Measurements from ENCODE around the gene LONP2. TPM values are rescaled to one million over a fixed set of nuclear protein-coding genes. Genes with fewer than 3 reads are reported as not detected.

Gene LONP2
- total RNA-seq, 1 donor from 2014 or later, result 30.6 TPM

- H3K4me3 Mint-ChIP-seq, result no peak overlapping the region
- H3K9me3 Mint-ChIP-seq, result peaks cover 10% of the 10 kb centered on the region
- DNase-seq (ENCODE audit: low spot score), result no peak
- Histone ChIP-seq H3K27ac (no peak overlapping the region), H3K4me3 (no peak overlapping the region), H3K9me3 (ENCODE audit: low read depth) (no peaks in the 10 kb centered on the region), H3K9ac (no peak overlapping the region), H4K20me1 (ENCODE audit: low read depth) (no peaks in the 10 kb centered on the region), H3F3A (ENCODE audit: low read depth) (no peaks in the 10 kb centered on the region), H3K4me2 (no peak overlapping the region), H3K79me2 (ENCODE audit: low read depth) (no peaks in the 10 kb centered on the region), H3K4me1 (no peaks in the 10 kb centered on the region), H3K27me3 (no peaks in the 10 kb centered on the region), H3K36me3 (no peaks in the 10 kb centered on the region), H2AFZ (replicated peaks) (no peak overlapping the region)
- TF ChIP-seq EZH2 (IDR thresholded peaks at IDR 0.05), result no peak
- no peak for TF ChIP-seq EZH2phosphoT487 (IDR thresholded peaks at IDR 0.05)
- TF ChIP-seq, protein P1, sequence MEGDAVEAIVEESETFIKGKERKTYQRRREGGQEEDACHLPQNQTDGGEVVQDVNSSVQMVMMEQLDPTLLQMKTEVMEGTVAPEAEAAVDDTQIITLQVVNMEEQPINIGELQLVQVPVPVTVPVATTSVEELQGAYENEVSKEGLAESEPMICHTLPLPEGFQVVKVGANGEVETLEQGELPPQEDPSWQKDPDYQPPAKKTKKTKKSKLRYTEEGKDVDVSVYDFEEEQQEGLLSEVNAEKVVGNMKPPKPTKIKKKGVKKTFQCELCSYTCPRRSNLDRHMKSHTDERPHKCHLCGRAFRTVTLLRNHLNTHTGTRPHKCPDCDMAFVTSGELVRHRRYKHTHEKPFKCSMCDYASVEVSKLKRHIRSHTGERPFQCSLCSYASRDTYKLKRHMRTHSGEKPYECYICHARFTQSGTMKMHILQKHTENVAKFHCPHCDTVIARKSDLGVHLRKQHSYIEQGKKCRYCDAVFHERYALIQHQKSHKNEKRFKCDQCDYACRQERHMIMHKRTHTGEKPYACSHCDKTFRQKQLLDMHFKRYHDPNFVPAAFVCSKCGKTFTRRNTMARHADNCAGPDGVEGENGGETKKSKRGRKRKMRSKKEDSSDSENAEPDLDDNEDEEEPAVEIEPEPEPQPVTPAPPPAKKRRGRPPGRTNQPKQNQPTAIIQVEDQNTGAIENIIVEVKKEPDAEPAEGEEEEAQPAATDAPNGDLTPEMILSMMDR (IDR thresholded peaks at IDR 0.05), result no peak
- H3K27ac Mint-ChIP-seq, result no peak overlapping the region
- H3K36me3 Mint-ChIP-seq, result peaks cover 30% of the 10 kb centered on the region
- no peaks in the 10 kb centered on the region for H3K27me3 Mint-ChIP-seq (ENCODE audit: insufficient read depth, low read depth)
- no peaks in the 10 kb centered on the region for H3K4me1 Mint-ChIP-seq
Measured at GRCh38 chr16:48291754-48292153, 47.7 kb downstream of the LONP2 start.

DNA sequence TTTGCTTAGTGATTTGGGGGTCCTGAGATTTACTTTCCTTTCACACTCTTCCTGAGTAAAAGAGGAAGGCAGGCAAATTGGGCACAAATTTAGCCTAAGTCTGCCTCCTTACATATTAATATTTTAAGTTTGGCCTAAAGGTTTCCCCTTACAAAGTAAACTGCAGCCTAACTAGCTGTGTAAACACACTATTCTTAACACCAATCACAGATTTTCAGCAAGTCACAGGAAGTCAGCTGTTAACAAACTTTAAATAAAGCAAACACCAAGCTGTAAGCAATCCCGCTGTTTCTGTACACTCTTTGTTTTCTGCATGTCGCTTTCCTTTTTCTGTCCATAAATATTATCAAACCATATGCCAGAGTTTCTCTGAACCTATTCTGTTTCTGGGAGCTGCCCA lies 48.4 kb downstream of the LONP2 start:
- H3K9me3 Mint-ChIP-seq, result peaks cover 4% of the 10 kb centered on the region
- no peak overlapping the region for H3K27ac Mint-ChIP-seq
- no peaks in the 10 kb centered on the region for H3K4me1 Mint-ChIP-seq
- no peaks in the 10 kb centered on the region for H3K27me3 Mint-ChIP-seq (ENCODE audit: insufficient read depth, low read depth)
- TF ChIP-seq, protein P1 (IDR thresholded peaks at IDR 0.05), result no peak
- TF ChIP-seq EZH2phosphoT487 (IDR thresholded peaks at IDR 0.05), result no peak
- TF ChIP-seq EZH2 (IDR thresholded peaks at IDR 0.05), result no peak
- Histone ChIP-seq H2AFZ (replicated peaks) (no peak overlapping the region), H3K4me2 (no peak overlapping the region), H4K20me1 (ENCODE audit: low read depth) (no peaks in the 10 kb centered on the region), H3K9ac (no peak overlapping the region), H3K4me1 (no peaks in the 10 kb centered on the region), H3K27ac (no peak overlapping the region), H3K27me3 (no peaks in the 10 kb centered on the region), H3F3A (ENCODE audit: low read depth) (no peaks in the 10 kb centered on the region), H3K79me2 (ENCODE audit: low read depth) (no peaks in the 10 kb centered on the region), H3K36me3 (no peaks in the 10 kb centered on the region), H3K9me3 (ENCODE audit: low read depth) (no peaks in the 10 kb centered on the region), H3K4me3 (no peak overlapping the region)
- peaks cover 23% of the 10 kb centered on the region for H3K36me3 Mint-ChIP-seq
- no peak for DNase-seq (ENCODE audit: low spot score)
- no peak overlapping the region for H3K4me3 Mint-ChIP-seq

DNA sequence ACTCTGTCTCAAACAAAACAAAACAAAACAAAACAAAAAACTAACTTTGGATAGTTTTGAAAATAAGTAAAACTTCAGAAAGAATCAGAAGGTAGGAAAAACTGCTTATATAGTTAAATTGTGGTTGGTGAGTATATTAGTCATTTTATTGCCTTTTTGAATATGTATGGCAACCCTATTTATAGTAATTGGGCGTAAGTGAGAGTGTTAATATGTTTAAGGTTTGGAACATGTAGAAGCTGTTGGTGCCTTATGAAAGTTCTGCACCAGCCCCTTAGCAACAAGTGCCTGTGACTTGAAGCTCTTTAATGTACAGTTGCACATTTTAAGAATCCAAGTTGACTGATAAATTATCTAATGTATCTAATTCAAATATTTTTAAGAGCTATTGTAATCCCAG lies 50.6 kb downstream of the LONP2 start:
- Histone ChIP-seq H4K20me1 (ENCODE audit: low read depth) (no peaks in the 10 kb centered on the region), H2AFZ (replicated peaks) (no peak overlapping the region), H3F3A (ENCODE audit: low read depth) (no peaks in the 10 kb centered on the region), H3K79me2 (ENCODE audit: low read depth) (no peaks in the 10 kb centered on the region), H3K27ac (no peak overlapping the region), H3K36me3 (no peaks in the 10 kb centered on the region), H3K4me2 (no peak overlapping the region), H3K27me3 (no peaks in the 10 kb centered on the region), H3K4me3 (no peak overlapping the region), H3K9ac (no peak overlapping the region), H3K4me1 (no peaks in the 10 kb centered on the region), H3K9me3 (ENCODE audit: low read depth) (no peaks in the 10 kb centered on the region)
- H3K27ac Mint-ChIP-seq, result no peak overlapping the region
- no peak overlapping the region for H3K4me3 Mint-ChIP-seq
- no peaks in the 10 kb centered on the region for H3K27me3 Mint-ChIP-seq (ENCODE audit: insufficient read depth, low read depth)
- H3K9me3 Mint-ChIP-seq, result no peaks in the 10 kb centered on the region
- H3K36me3 Mint-ChIP-seq, result peaks cover 16% of the 10 kb centered on the region
- no peaks in the 10 kb centered on the region for H3K4me1 Mint-ChIP-seq
- TF ChIP-seq EZH2phosphoT487 (IDR thresholded peaks at IDR 0.05) (no peak), EZH2 (IDR thresholded peaks at IDR 0.05) (no peak)
- TF ChIP-seq, protein P1 (IDR thresholded peaks at IDR 0.05), result no peak
- no peak for DNase-seq (ENCODE audit: low spot score)

All from neural progenitor cell (in vitro differentiated cells).